ENCODE data around the gene PCDHB1.
"Not testable (repeated sequence)": the region's sequence is repeated elsewhere in the genome, so short reads cannot be mapped to it uniquely, and the experiment has no call there.

PCDHB1 gene

DNA sequence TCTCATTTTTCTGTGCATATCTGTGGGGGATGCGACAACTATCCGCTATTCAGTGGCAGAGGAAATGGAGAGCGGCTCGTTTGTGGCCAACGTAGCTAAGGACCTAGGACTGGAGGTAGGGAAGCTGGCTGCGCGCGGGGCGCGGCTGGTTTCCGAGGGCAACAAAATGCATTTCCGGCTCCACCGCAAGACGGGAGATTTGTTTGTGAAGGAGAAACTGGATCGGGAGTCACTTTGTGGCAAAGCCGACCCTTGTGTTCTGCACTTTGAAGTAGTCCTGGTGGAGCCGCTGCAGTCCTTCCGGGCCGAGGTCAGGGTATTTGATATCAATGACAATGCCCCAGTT is 320 bp downstream of the PCDHB1 start:
- no peak for DNase-seq (ENCODE audit: extremely low read depth in 1 of 2, low read depth in 1 of 2)

DNA sequence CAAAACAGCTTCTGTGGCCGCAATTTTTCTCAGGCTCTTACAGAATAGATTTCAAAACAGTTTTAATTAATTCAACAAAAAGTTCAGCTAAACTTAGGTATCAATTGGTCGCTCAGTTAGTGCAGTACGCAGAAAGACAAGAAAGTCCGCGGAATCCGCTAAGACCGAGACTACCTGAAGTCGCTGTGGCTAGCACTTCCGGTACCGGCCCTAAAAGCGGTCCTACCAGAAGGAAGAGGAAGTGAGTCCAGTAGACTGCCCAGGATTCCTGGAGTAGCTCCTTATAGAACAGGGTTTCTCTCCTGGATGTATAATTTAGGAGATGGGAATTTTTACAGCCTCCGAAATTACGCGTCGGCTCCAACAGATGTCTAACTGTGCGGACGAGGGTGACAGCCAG is 26.7 kb downstream of the PCDHB1 start:
- DNase-seq (ENCODE audit: extremely low read depth in 1 of 2, low read depth in 1 of 2): no peak

DNA sequence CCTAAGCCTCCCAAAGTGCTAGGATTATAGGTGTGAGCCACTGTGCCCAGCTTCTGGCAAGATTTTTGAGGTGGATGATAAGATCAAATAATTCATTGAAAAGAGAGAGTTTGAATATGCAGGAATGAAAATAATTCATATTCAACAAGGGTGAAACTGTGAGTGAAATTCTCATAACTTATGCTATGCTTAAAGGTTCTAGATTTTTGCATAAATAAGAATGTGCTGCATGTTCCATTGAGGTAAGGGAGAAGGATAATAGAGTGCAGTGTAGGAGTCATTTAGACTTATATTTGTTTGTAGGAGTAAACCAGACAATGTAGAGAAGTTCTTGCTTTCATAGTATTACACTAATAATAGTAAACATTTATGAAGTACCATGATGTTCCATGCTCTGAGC is 31.1 kb downstream of the PCDHB1 start:
- no peak for DNase-seq (ENCODE audit: extremely low read depth in 1 of 2, low read depth in 1 of 2)

DNA sequence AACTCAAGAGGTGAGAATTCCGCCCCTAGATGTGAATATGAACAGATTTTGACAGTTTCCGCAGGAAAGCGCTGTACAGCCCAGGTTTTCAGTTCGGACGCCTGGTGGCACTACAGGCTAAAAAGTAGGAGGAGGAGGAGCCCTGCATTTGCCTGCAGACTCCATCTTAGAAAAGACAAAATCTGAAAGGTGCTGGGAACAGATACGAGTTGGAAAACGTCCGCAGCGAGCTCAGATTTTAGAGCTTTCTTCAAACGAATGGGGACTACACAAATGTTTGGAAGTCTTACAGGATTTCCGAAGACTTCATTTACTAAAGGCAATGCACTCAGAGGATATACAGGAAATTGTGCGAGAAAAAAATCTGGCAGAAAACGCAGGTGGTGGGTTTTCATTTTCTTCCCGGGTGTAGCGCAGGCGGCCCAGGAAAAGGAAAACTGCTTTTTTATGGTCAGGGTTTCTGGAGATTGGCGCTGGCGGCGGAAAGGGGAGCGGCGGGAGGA is 33.4 kb downstream of the PCDHB1 start:
- no peak for DNase-seq (ENCODE audit: extremely low read depth in 1 of 2, low read depth in 1 of 2)

DNA sequence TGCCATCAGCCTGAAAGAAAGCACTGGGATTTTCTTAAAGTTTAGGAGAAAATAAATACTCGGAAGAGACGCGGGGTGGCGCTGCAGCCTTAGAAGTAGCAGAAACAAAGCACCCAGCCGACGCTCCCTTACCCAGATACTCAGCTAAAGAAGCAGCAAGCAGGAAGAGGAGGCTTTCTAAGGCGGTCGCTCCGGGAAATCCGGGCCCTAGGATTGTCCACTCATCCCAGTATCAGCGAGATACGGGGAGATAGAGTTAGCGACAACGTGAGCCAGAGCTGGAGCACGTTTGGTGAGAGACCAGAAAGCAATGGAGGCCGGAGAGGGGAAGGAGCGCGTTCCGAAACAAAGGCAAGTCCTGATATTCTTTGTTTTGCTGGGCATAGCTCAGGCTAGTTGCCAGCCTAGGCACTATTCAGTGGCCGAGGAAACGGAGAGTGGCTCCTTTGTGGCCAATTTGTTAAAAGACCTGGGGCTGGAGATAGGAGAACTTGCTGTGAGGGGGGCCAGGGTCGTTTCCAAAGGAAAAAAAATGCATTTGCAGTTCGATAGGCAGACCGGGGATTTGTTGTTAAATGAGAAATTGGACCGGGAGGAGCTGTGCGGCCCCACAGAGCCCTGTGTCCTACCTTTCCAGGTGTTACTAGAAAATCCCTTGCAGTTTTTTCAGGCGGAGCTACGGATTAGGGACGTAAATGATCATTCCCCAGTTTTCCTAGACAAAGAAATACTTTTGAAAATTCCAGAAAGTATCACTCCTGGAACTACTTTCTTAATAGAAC is 43.5 kb downstream of the PCDHB1 start, which contains the start of gene PCDHB2:
Gene PCDHB2 (plus strand): TSS at position 135 of the 782 bp plus-strand sequence. CDS start 176 bp downstream, at position 311.
- DNase-seq (ENCODE audit: extremely low read depth in 1 of 2, low read depth in 1 of 2): no peak

DNA sequence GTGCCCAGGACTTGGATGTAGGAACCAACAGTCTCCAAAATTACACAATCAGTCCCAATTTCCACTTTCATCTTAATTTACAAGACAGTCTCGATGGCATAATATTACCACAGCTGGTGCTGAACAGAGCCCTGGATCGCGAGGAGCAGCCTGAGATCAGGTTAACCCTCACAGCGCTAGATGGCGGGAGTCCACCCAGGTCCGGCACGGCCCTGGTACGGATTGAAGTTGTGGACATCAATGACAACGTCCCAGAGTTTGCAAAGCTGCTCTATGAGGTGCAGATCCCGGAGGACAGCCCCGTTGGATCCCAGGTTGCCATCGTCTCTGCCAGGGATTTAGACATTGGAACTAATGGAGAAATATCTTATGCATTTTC is 44.1 kb downstream of the PCDHB1 start:
- DNase-seq (ENCODE audit: extremely low read depth in 1 of 2, low read depth in 1 of 2): no peak

DNA sequence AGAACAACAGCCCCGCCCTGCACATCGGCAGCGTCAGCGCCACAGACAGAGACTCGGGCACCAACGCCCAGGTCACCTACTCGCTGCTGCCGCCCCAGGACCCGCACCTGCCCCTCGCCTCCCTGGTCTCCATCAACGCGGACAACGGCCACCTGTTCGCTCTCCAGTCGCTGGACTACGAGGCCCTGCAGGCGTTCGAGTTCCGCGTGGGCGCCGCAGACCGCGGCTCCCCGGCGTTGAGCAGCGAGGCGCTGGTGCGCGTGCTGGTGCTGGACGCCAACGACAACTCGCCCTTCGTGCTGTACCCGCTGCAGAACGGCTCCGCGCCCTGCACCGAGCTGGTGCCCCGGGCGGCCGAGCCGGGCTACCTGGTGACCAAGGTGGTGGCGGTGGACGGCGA is 45.0 kb downstream of the PCDHB1 start:
- not testable (repeated sequence) for DNase-seq (ENCODE audit: extremely low read depth in 1 of 2, low read depth in 1 of 2)

DNA sequence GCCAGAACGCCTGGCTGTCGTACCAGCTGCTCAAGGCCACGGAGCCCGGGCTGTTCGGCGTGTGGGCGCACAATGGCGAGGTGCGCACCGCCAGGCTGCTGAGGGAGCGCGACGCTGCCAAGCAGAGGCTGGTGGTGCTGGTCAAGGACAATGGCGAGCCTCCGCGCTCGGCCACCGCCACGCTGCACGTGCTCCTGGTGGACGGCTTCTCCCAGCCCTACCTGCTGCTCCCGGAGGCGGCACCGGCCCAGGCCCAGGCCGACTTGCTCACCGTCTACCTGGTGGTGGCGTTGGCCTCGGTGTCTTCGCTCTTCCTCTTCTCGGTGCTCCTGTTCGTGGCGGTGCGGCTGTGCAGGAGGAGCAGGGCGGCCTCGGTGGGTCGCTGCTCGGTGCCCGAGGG is 45.4 kb downstream of the PCDHB1 start:
- DNase-seq (ENCODE audit: extremely low read depth in 1 of 2, low read depth in 1 of 2): not testable (repeated sequence)

DNA sequence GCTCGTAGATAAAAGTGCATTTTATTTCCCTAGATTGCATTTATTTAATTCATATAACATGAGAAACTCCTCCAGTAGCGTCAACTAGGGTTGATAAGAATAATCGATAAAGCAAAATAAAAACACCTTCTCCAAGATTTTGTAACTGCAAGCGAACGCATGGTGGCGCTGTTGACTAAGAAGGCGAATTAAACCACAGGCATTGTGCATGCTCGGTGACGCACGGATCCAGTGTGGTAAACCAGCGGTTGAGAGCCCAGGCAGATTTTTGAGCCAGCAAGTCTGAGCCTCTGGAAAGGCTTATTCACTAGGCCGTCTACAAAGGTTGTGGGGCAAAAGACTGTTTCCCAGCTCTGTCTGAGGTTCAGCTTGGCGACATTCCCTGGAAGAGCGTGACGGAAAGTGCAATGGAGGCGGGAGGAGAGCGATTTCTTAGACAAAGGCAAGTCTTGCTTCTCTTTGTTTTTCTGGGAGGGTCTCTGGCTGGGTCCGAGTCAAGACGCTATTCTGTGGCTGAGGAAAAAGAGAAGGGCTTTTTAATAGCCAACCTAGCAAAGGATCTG is 49.1 kb downstream of the PCDHB1 start, which contains the start of gene PCDHB3:
Gene PCDHB3 (plus strand): TSS at position 231 of the 563 bp plus-strand sequence. CDS start 177 bp downstream, at position 408.
- DNase-seq (ENCODE audit: extremely low read depth in 1 of 2, low read depth in 1 of 2): no peak

DNA sequence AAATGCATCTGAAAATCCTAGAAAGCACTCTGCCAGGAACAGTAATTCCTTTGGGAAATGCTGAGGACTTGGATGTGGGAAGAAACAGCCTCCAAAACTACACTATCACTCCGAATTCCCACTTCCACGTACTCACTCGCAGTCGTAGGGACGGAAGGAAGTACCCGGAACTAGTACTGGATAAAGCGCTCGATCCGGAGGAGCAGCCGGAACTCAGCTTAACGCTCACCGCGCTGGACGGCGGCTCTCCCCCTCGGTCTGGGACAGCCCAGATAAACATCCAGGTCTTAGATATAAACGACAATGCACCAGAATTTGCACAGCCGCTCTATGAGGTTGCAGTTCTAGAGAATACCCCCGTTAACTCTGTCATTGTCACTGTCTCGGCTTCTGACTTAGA is 49.9 kb downstream of the PCDHB1 start:
- DNase-seq (ENCODE audit: extremely low read depth in 1 of 2, low read depth in 1 of 2): no peak

DNA sequence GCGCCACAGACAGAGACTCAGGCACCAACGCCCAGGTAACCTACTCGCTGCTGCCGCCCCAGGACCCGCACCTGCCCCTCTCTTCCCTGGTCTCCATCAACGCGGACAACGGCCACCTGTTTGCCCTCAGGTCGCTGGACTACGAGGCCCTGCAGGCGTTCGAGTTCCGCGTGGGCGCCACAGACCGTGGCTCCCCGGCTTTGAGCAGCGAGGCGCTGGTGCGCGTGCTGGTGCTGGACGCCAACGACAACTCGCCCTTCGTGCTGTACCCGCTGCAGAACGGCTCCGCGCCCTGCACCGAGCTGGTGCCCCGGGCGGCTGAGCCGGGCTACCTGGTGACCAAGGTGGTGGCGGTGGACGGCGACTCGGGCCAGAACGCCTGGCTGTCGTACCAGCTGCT is 50.9 kb downstream of the PCDHB1 start:
- not testable (repeated sequence) for DNase-seq (ENCODE audit: extremely low read depth in 1 of 2, low read depth in 1 of 2)

DNA sequence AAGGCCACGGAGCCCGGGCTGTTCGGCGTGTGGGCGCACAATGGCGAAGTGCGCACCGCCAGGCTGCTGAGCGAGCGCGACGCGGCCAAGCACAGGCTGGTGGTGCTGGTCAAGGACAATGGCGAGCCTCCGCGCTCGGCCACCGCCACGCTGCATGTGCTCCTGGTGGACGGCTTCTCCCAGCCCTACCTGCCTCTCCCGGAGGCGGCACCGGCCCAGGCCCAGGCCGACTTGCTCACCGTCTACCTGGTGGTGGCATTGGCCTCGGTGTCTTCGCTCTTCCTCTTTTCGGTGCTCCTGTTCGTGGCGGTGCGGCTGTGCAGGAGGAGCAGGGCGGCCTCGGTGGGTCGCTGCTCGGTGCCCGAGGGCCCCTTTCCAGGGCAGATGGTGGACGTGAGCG is 51.3 kb downstream of the PCDHB1 start:
- DNase-seq (ENCODE audit: extremely low read depth in 1 of 2, low read depth in 1 of 2): not testable (repeated sequence)

DNA sequence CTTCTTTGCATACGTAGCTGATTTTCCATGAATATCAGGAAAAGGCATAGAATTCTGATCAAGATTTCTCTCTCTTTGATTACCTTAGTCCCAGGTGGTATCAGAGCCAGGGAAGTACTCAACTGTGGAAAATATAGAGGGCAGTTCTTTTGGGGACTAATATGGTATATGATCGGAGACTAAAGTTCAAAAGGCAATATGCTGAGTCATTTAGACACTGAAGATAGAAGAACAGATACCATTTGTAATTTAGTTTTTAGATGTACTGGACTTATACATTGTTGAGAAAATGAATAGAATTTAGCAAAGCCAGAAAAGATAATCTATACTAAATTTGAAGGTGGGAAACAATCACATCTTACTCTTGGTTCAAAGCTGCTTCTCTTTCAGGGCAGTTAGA is 54.2 kb downstream of the PCDHB1 start:
- no peak for DNase-seq (ENCODE audit: extremely low read depth in 1 of 2, low read depth in 1 of 2)
